H1 (cell line): Measurements from ENCODE around the gene ACTN2.

Experiments
- CREB1 ChIP-seq: IDR thresholded peaks from 2 replicates; pipeline ENCODE4 v1.6.1; 2012; ENCODE audit warnings: inconsistent platforms
- HDAC2 ChIP-seq, 2 experiments: fragments of 300-600 bp in 1 of 2; sonication (generic) in 1 of 2; IDR thresholded peaks; 2 replicates each; pipeline ENCODE4 v1.6.1; 2011 to 2012; ENCODE audit warnings: low read depth in 2 of 2, low read length in 2 of 2, mild to moderate bottlenecking in 2 of 2, moderate library complexity in 2 of 2, borderline replicate concordance in 1 of 2, inconsistent platforms in 1 of 2
- NANOG ChIP-seq: IDR thresholded peaks from 2 replicates; pipeline ENCODE4 v1.6.1; 2011; ENCODE audit warnings: low read length, low read depth, mild to moderate bottlenecking, inconsistent platforms; ENCODE audit not compliant: insufficient read depth, poor library complexity, severe bottlenecking
- POLR2A ChIP-seq, 2 experiments: IDR thresholded peaks; 1 replicate in 1 of 2; 2 replicates in 1 of 2; pipeline ENCODE4 v1.6.1; 2011; ENCODE audit warnings: low read depth in 2 of 2, low read length in 2 of 2, mild to moderate bottlenecking in 2 of 2; ENCODE audit errors: control extremely low read depth in 1 of 2
- POLR2AphosphoS5 ChIP-seq: IDR thresholded peaks from 2 replicates; pipeline ENCODE4 v1.6.1; 2011; ENCODE audit warnings: low read depth, low read length
- TF ChIP-seq, protein P1 (sequence below), 3 experiments: IDR thresholded peaks; 1 replicate in 2 of 3; 2 replicates in 1 of 3; pipeline versions ENCODE4 v1.5.1 to v1.6.1; 2011; ENCODE audit warnings: low read length in 3 of 3, mild to moderate bottlenecking in 3 of 3, inconsistent platforms in 2 of 3, low read depth in 1 of 3, moderate library complexity in 1 of 3; ENCODE audit not compliant: insufficient read depth in 1 of 3; ENCODE audit errors: control extremely low read depth in 1 of 3

DNA sequence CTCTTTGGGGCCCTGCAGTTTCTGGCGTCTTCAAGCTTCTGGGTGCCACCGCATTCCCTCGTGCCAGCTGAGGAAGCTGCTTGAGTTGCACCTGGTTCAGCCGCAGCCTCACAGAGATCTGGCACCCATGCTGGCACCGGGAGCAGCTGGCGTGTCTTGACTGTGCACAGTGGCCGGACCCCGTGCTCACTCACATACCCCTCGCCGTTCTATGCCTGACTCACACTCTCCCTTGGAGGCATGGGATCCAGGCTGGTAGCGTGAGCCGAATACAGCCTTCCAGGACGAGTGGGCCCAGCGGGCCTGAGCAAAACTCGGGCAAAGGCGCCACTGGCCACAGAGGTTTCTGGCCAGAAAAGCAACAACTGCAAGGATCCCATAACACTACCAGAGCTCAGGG, 100.2 kb downstream of the ACTN2 start:
- TF ChIP-seq POLR2A (IDR thresholded peaks at IDR 0.05; ENCODE audit: control extremely low read depth in 1 of 2, low read depth in 2 of 2, low read length in 2 of 2) = no peak
- TF ChIP-seq, protein P1, sequence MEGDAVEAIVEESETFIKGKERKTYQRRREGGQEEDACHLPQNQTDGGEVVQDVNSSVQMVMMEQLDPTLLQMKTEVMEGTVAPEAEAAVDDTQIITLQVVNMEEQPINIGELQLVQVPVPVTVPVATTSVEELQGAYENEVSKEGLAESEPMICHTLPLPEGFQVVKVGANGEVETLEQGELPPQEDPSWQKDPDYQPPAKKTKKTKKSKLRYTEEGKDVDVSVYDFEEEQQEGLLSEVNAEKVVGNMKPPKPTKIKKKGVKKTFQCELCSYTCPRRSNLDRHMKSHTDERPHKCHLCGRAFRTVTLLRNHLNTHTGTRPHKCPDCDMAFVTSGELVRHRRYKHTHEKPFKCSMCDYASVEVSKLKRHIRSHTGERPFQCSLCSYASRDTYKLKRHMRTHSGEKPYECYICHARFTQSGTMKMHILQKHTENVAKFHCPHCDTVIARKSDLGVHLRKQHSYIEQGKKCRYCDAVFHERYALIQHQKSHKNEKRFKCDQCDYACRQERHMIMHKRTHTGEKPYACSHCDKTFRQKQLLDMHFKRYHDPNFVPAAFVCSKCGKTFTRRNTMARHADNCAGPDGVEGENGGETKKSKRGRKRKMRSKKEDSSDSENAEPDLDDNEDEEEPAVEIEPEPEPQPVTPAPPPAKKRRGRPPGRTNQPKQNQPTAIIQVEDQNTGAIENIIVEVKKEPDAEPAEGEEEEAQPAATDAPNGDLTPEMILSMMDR (IDR thresholded peaks at IDR 0.05; ENCODE audit: control extremely low read depth in 1 of 3, insufficient read depth in 1 of 3, low read depth in 1 of 3, low read length in 3 of 3) = no peak
- no peak for TF ChIP-seq CREB1
- no peak for TF ChIP-seq POLR2AphosphoS5
- no peak for TF ChIP-seq NANOG
- no peak for TF ChIP-seq HDAC2 (IDR thresholded peaks at IDR 0.05; ENCODE audit: borderline replicate concordance in 1 of 2, low read depth in 2 of 2, low read length in 2 of 2)
